ENCODE data around the gene CACFD1. TPM values are rescaled to one million over a fixed set of nuclear protein-coding genes. Genes with fewer than 3 reads are reported as not detected.

CACFD1 gene
- total and polyA plus RNA-seq, 2 experiments from 2014 or later = 5.8 to 18.2 TPM

DNA sequence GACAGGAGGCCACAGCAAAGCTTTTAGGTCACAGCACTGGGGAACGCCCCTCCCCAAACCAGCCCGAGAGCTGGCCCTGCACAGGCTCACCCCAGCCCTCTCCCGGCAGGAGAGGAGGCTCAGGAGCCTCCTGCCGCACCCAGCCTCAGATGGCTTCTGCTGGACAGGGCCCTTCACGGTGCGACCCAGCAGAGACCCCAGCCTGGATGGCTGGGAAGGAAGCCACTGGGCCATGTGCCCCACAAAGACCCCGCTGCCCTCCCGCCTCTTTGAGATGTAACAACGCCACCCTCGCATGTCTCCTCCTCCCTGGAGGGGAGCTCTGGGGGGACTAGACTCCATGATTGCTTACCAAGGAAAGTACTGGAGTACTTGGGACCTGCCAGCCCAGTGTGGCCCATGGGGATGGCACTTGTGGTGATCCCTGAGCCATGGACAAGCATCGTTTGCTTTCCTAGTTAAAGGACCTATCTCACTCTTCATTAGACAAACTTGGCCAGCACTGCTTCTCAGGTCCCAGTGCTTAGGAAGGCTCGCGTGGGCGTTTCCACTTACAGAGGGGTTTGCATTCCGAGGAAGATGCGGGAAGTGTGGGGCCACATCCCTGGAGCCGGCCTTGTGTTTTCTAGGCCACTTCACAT lies 56.0 kb downstream of the CACFD1 start:
- no peaks in the 10 kb centered on the region for H3K36me3 Mint-ChIP-seq (ENCODE audit: low read depth)
- H3K36me3 ChIP-seq (ENCODE audit: insufficient read depth) = no peaks in the 10 kb centered on the region
- no peaks in the 10 kb centered on the region; the same call in 2 of the 3 replicates for H3K9me3 Mint-ChIP-seq
- no peaks in the 10 kb centered on the region for H4K20me1 ChIP-seq (replicated peaks; ENCODE audit: insufficient read depth)
- H3F3A ChIP-seq (replicated peaks; ENCODE audit: low read depth) = peaks cover 5% of the 10 kb centered on the region; the same call in 1 of the 2 replicates
- no peaks in the 10 kb centered on the region for H3K27me3 ChIP-seq (ENCODE audit: insufficient read depth)
- ATAC-seq (no peak), DNase-seq (ENCODE audit: low spot score) (no peak)
- no peak overlapping the region for H2AFZ ChIP-seq
- no peak overlapping the region for H3K27ac ChIP-seq (ENCODE audit: low read depth)
- no peaks in the 10 kb centered on the region for H3K79me2 ChIP-seq (replicated peaks; ENCODE audit: insufficient read depth)
- no peak overlapping the region for H3K4me2 ChIP-seq
- TF ChIP-seq, protein P1, sequence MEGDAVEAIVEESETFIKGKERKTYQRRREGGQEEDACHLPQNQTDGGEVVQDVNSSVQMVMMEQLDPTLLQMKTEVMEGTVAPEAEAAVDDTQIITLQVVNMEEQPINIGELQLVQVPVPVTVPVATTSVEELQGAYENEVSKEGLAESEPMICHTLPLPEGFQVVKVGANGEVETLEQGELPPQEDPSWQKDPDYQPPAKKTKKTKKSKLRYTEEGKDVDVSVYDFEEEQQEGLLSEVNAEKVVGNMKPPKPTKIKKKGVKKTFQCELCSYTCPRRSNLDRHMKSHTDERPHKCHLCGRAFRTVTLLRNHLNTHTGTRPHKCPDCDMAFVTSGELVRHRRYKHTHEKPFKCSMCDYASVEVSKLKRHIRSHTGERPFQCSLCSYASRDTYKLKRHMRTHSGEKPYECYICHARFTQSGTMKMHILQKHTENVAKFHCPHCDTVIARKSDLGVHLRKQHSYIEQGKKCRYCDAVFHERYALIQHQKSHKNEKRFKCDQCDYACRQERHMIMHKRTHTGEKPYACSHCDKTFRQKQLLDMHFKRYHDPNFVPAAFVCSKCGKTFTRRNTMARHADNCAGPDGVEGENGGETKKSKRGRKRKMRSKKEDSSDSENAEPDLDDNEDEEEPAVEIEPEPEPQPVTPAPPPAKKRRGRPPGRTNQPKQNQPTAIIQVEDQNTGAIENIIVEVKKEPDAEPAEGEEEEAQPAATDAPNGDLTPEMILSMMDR (conservative IDR thresholded peaks at IDR 0.05; ENCODE audit: low read depth in 2 of 2) = no peak
- TF ChIP-seq, protein P2, sequence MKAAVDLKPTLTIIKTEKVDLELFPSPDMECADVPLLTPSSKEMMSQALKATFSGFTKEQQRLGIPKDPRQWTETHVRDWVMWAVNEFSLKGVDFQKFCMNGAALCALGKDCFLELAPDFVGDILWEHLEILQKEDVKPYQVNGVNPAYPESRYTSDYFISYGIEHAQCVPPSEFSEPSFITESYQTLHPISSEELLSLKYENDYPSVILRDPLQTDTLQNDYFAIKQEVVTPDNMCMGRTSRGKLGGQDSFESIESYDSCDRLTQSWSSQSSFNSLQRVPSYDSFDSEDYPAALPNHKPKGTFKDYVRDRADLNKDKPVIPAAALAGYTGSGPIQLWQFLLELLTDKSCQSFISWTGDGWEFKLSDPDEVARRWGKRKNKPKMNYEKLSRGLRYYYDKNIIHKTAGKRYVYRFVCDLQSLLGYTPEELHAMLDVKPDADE (IDR thresholded peaks at IDR 0.05) = no peak
- TF ChIP-seq CREB1 (CRISPR knock-in tag; IDR thresholded peaks at IDR 0.05; ENCODE audit: low read depth) = no peak
- TF ChIP-seq, protein P3, sequence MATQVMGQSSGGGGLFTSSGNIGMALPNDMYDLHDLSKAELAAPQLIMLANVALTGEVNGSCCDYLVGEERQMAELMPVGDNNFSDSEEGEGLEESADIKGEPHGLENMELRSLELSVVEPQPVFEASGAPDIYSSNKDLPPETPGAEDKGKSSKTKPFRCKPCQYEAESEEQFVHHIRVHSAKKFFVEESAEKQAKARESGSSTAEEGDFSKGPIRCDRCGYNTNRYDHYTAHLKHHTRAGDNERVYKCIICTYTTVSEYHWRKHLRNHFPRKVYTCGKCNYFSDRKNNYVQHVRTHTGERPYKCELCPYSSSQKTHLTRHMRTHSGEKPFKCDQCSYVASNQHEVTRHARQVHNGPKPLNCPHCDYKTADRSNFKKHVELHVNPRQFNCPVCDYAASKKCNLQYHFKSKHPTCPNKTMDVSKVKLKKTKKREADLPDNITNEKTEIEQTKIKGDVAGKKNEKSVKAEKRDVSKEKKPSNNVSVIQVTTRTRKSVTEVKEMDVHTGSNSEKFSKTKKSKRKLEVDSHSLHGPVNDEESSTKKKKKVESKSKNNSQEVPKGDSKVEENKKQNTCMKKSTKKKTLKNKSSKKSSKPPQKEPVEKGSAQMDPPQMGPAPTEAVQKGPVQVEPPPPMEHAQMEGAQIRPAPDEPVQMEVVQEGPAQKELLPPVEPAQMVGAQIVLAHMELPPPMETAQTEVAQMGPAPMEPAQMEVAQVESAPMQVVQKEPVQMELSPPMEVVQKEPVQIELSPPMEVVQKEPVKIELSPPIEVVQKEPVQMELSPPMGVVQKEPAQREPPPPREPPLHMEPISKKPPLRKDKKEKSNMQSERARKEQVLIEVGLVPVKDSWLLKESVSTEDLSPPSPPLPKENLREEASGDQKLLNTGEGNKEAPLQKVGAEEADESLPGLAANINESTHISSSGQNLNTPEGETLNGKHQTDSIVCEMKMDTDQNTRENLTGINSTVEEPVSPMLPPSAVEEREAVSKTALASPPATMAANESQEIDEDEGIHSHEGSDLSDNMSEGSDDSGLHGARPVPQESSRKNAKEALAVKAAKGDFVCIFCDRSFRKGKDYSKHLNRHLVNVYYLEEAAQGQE (IDR thresholded peaks at IDR 0.05; ENCODE audit: unreplicated experiment) = no peak
- no peak for TF ChIP-seq ZNF331 (CRISPR knock-in tag; IDR thresholded peaks at IDR 0.05; ENCODE audit: low read depth)
- no peak for TF ChIP-seq JUNB (IDR thresholded peaks at IDR 0.05; ENCODE audit: unreplicated experiment)
- no peak for TF ChIP-seq EZH2 (IDR thresholded peaks at IDR 0.05; ENCODE audit: low read depth, unreplicated experiment)
- TF ChIP-seq EZH2phosphoT487 (IDR thresholded peaks at IDR 0.05; ENCODE audit: unreplicated experiment) = no peak
- no peak for TF ChIP-seq NANOG (IDR thresholded peaks at IDR 0.05; ENCODE audit: borderline replicate concordance)
- no peak for TF ChIP-seq STAT1 (IDR thresholded peaks at IDR 0.05; ENCODE audit: unreplicated experiment)
- no peak for TF ChIP-seq POLR2AphosphoS5 (IDR thresholded peaks at IDR 0.05; ENCODE audit: low read depth)
- no peak for TF ChIP-seq ZNF114 (CRISPR knock-in tag; IDR thresholded peaks at IDR 0.05)
- TF ChIP-seq, protein P4, sequence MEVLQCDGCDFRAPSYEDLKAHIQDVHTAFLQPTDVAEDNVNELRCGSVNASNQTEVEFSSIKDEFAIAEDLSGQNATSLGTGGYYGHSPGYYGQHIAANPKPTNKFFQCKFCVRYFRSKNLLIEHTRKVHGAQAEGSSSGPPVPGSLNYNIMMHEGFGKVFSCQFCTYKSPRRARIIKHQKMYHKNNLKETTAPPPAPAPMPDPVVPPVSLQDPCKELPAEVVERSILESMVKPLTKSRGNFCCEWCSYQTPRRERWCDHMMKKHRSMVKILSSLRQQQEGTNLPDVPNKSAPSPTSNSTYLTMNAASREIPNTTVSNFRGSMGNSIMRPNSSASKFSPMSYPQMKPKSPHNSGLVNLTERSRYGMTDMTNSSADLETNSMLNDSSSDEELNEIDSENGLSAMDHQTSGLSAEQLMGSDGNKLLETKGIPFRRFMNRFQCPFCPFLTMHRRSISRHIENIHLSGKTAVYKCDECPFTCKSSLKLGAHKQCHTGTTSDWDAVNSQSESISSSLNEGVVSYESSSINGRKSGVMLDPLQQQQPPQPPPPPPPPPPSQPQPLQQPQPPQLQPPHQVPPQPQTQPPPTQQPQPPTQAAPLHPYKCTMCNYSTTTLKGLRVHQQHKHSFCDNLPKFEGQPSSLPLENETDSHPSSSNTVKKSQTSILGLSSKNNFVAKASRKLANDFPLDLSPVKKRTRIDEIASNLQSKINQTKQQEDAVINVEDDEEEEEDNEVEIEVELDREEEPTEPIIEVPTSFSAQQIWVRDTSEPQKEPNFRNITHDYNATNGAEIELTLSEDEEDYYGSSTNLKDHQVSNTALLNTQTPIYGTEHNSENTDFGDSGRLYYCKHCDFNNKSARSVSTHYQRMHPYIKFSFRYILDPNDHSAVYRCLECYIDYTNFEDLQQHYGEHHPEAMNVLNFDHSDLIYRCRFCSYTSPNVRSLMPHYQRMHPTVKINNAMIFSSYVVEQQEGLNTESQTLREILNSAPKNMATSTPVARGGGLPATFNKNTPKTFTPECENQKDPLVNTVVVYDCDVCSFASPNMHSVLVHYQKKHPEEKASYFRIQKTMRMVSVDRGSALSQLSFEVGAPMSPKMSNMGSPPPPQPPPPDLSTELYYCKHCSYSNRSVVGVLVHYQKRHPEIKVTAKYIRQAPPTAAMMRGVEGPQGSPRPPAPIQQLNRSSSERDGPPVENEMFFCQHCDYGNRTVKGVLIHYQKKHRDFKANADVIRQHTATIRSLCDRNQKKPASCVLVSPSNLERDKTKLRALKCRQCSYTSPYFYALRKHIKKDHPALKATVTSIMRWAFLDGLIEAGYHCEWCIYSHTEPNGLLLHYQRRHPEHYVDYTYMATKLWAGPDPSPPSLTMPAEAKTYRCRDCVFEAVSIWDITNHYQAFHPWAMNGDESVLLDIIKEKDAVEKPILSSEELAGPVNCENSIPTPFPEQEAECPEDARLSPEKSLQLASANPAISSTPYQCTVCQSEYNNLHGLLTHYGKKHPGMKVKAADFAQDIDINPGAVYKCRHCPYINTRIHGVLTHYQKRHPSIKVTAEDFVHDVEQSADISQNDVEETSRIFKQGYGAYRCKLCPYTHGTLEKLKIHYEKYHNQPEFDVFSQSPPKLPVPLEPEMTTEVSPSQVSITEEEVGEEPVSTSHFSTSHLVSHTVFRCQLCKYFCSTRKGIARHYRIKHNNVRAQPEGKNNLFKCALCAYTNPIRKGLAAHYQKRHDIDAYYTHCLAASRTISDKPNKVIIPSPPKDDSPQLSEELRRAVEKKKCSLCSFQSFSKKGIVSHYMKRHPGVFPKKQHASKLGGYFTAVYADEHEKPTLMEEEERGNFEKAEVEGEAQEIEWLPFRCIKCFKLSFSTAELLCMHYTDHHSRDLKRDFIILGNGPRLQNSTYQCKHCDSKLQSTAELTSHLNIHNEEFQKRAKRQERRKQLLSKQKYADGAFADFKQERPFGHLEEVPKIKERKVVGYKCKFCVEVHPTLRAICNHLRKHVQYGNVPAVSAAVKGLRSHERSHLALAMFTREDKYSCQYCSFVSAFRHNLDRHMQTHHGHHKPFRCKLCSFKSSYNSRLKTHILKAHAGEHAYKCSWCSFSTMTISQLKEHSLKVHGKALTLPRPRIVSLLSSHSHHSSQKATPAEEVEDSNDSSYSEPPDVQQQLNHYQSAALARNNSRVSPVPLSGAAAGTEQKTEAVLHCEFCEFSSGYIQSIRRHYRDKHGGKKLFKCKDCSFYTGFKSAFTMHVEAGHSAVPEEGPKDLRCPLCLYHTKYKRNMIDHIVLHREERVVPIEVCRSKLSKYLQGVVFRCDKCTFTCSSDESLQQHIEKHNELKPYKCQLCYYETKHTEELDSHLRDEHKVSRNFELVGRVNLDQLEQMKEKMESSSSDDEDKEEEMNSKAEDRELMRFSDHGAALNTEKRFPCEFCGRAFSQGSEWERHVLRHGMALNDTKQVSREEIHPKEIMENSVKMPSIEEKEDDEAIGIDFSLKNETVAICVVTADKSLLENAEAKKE (CRISPR knock-in tag; IDR thresholded peaks at IDR 0.05) = no peak
- no peaks in the 10 kb centered on the region for H3K9me2 ChIP-seq (ENCODE audit: insufficient read depth)
- H3K27ac Mint-ChIP-seq = no peak overlapping the region
- no peaks in the 10 kb centered on the region for H3K4me1 ChIP-seq (ENCODE audit: insufficient read depth)
- peaks cover 3% of the 10 kb centered on the region; the same call in 1 of the 3 replicates for H3K4me1 Mint-ChIP-seq
- no peak overlapping the region for H3K4me3 Mint-ChIP-seq
- H3K4me3 ChIP-seq = no peak overlapping the region
- peaks cover 8% of the 10 kb centered on the region for H3K27me3 Mint-ChIP-seq (ENCODE audit: insufficient read depth, low read depth, poor library complexity)

Data from GM23338 (cell line).